ENCODE measurements around the gene GAS7. TPM values are rescaled to one million over a fixed set of nuclear protein-coding genes. Genes with fewer than 3 reads are reported as not detected.
A peak's percentile ranks its signal among the peaks of the same experiment; 100 is the strongest.

The GAS7 gene
- total RNA-seq, 1 donor from 2014 or later: 72.1 TPM

DNA sequence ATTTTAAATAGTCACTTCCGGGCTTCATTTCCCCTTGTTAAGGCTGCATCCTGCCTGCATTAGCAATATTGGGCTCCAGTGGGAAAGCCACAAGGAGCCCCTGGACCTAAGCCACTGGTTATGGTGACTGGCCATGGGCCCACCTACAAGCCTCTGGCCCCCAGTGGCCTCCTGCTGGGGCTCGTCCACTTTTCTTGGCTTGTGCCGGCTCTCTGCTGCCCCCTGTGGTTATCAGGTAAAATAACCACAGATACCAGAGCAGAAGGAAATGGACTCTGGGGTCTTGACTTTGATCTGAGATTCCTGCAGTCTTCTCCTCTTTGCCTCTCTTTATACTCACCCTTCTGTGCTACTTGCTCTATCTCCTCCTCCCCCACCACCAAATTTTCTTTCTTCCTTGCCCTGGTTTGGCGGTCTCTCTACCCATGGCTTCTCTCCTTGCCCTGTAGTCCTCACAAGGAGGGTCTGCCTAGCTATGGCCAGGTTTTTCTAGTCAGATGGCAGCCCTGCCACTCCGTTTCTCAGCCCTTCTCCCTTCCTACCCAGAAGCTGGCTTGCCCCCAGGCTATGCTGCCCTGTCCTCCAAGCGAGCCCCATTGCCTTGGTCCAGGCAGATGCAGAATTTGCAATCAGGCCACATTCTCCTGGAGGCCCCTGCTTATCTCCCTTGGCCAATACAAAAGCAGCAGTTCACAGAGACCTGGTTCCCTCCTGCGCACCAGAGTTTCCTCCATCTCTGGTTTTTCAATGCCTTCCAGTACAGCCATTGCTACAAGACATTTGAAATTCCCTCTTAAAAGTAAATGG lies 210.4 kb downstream of the GAS7 start:
- DNase-seq (peak; percentile 69), ATAC-seq (ENCODE audit: poor library complexity) (peak; percentile 47)
- intact Hi-C loops (cut with DNase I): no loop called here

DNA sequence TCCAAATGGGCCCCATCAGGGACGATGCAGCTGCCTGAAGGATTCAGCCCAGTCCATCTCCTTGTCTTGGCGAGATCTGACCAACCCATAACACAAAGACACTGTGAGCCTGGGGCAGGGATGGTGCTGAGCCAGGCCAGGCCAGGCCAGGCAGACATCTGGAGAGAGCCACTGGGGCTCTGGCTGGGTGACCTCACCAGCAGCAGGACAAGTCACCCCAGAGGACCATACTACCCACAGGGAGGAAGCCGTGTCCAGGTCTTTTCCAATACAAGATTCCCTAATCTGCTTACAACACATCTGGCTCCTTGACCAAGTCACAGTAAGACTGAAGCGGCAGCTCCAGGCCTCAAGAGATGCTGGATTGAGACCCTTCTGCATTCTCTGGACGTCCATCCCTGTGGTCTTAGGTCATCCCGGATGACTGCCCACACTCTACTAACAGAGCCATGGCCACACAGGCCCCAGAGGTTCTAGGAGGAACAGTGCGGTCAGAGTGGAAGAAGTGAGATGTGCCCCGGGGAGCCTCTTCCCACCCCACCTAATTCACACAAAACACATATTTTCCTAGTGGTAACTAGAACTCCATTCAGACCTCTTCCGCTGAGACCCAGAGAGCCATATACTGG lies 211.5 kb downstream of the GAS7 start:
- DNase-seq: no peak
- intact Hi-C loops (cut with DNase I): no loop called here
- peak; percentile 55 for ATAC-seq (ENCODE audit: poor library complexity)

DNA sequence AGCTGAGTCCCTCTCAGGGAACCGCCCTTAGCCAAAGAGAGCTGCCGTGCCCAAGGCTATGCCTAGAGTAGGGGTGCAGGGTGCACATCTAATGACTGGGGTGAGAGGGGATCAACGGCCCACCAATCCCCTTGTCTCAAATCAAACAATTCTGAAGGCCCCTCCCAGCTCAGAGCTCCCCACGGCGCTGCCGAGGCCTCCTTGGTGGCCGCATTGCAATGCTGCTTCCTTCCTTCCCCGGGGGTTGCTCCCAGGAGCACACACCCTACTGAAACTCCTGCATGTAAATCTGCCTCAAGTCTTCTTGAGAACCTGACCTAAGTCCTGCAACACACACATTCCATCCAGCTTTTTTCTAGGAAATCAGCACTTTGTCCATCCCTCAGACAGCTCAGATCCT lies 212.8 kb downstream of the GAS7 start:
- DNase-seq: no peak
- intact Hi-C loops (cut with DNase I): no loop called here

DNA sequence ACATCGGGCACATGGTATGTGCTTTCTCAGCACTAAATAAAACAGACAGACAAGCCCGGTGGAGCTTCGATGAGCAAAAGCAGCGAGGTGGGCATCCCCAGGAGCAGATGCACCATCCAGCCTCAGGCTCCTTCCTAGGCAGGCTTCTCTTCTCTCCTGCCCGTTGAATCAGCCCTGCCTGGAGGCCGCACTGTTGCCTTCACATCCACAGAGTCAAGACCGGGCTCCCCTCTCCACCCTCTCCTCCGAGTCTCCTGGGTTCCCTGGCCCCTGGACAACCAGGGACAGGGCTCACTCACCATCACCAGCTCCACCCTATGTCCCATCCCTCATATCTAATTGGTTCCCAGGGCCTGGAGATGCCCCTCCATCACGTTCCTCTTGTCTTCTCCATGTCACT lies 213.6 kb downstream of the GAS7 start:
- ATAC-seq (ENCODE audit: poor library complexity) (no peak), DNase-seq (no peak)
- intact Hi-C loops (cut with DNase I): no loop called here

More for the DNA sequence above, 212.8 kb downstream of the GAS7 start:
- ATAC-seq (ENCODE audit: poor library complexity): no peak

DNA sequence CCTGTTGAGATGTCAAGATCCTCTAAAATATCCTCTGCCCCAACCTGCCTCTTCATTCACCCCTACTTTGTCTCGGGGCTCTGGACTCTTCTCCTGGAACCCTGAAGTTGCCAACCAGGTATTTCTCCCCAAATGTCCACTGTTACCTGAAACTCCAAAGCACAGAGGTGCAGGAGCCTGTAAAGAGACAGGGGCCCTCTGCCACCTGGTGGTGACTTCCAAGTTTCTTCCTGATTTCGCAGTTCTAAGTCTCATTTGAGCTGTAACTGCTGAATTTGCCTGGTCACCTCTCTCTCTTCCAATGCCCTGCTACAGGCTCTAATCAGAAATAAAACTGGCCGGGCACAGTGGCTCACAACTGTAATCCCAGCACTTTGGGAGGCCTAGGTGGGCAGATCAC lies 216.2 kb downstream of the GAS7 start:
- ATAC-seq (ENCODE audit: poor library complexity): no peak
- DNase-seq: no peak

DNA sequence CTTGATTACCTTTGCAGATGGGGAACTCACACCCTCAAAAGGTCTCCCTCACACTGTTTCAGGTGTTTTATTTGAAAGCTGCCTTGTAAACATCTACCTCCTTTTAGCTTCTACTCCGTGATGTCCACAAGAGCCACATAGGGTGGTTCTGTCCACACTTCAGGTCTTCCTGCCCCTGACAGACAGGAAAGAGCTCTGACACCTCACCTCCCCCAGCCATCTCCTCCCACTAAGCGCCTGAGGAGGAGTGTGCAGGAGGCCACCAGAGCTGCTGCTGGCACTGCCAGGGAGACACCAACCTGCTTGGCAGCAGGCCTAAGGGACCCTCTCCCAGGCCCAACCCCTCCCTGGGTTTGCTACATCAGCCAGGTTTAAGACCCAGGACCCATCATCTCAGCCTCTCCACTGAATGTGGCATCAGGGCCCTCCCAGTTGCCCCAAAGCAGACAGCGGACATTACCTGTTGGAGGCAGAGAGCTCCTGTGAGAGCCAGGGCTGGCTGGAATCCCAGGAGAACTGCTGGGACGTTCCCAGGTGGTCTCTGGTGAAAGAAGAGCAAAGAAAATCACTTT lies 217.0 kb downstream of the GAS7 start:
- intact Hi-C loops (cut with DNase I): no loop called here
- ATAC-seq (ENCODE audit: poor library complexity) (no peak), DNase-seq (no peak)

More for the DNA sequence above, 216.2 kb downstream of the GAS7 start:
- intact Hi-C loops (cut with DNase I): no loop called here

DNA sequence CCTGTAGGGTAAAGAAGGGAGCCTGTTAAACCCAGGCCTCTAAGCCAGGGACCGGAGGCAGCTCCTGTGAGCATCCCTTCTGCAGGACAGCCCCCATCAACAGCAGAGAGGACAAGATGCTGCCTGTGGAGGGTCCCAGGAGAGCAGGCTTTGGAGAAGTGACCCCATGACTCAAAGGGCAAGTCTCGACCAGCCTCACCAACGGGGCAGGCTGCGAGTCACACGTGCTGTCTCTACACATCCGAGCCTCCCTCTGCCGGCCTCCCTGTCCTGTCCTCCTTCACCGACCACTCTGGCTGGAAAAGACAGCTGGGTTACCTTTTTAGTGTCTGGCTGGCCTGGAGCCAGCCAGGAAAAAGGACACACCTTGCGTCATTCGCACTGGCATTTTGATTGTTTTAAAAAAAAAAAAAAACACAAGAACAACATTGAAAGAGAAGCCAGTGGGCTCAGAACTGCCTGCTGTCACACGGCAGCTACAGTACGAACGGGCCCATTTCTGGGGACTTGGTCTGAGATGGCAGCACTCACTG lies 218.9 kb downstream of the GAS7 start:
- ATAC-seq (ENCODE audit: poor library complexity) (no peak), DNase-seq (no peak)
- intact Hi-C loops (cut with DNase I): no loop called here

DNA sequence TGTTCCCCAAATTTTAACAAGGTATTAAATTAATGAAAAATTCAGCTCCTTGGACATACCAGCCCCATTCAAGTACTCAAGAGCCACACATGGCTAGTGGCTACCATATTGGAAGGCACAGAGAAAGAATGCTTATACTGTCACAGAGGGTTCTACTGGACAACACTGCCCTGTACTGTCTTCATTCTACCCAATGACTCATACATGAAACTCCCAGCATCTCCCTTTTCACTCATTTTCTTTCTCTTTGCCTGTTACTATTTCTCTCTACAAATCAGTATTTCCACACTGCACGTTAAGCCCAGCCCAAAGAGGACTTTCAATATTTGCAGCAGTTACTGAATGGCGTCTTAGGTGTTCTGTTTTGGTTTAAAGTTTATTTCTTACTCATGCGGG lies 221.2 kb downstream of the GAS7 start:
- intact Hi-C loops (cut with DNase I): no loop called here
- DNase-seq (no peak), ATAC-seq (ENCODE audit: poor library complexity) (no peak)

DNA sequence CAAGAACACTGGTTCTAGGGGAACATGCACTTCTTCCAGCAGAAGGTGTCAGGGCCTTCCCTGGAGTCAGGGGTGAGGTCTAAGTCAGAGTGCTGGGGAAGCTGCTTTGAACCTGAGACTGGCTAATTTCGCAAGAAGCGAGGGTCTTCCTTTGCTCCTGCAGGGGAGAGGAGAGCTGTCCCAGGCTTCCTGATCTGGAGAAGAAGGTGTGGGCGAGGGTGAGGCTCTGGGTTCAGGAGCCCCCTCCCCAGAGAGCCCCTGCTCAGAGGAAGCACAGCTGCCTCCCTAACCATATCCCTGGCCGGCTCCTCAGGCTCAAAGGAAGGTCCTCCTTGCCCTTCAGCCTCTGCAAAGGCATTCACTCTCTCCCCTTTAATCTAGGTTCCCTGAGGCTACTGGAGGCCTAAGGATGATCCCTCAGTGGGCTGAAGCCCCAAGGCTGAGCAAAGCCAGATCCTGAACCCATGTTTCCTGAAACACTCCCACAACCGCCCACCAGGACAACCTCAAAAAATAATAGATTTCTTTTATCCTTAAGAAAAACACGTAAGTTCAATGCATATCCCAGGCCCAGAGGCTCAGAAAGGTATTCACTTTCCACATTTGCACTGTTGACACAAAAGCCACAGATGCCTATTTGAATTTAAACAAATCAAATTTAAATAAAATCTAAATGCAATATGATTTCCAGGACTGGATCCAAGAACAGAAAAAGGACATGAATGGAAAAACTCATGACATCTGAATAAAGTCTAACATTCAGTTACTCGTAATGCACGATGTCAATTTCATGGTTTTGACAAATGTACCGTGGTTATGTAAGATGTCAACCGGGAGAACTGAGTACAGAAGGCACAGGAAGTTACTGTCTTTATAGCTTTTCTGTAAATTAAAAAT lies 221.9 kb downstream of the GAS7 start:
- DNase-seq (no peak), ATAC-seq (ENCODE audit: poor library complexity) (no peak)
- intact Hi-C loops (cut with DNase I): no loop called here

DNA sequence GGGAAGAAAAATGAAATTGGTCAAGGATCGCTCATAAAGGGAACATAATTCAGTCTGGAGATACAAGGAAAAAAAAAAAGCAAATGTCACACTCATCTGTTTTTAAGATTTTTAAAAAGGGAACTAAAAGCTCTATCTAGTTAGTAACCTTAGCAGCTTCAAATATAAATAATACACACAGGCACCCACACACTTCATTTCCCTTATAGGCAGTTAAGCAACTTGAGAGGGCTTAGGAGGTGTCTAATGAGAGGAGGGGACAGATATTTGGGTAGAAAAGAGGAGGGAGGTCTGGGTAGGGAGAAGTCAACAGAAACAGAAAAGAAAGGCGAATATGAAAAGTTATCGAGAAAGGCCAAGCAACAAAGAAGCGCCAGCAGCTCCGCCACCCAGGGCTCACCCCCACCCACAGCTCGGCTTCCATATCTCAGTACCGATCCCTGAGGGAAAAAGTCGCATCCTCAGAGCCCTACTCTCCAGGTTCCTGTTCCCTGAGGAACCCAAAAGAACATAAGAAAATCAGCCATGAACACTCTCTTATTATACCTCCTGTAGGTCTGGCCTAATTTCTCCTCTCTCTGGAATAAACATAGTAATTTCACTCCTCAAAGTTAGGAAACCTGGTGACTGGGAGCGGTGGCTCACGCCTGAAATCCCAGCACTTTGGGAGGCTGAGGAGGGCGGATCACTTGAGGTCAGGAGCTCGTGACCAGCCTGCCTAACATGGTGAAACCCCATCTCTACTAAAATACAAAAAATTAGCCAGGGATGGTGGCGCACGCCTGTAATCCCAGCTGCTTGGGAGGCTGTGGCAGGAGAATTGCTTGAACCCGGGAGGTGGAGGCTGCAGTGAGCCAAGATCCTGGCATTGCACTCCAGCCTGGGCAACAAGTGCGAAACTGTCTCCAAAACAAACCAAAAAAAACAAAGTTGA lies 223.7 kb downstream of the GAS7 start:
- peak; percentile 15 for ATAC-seq (ENCODE audit: poor library complexity)
- intact Hi-C loops (cut with DNase I): no loop called here
- DNase-seq: no peak

DNA sequence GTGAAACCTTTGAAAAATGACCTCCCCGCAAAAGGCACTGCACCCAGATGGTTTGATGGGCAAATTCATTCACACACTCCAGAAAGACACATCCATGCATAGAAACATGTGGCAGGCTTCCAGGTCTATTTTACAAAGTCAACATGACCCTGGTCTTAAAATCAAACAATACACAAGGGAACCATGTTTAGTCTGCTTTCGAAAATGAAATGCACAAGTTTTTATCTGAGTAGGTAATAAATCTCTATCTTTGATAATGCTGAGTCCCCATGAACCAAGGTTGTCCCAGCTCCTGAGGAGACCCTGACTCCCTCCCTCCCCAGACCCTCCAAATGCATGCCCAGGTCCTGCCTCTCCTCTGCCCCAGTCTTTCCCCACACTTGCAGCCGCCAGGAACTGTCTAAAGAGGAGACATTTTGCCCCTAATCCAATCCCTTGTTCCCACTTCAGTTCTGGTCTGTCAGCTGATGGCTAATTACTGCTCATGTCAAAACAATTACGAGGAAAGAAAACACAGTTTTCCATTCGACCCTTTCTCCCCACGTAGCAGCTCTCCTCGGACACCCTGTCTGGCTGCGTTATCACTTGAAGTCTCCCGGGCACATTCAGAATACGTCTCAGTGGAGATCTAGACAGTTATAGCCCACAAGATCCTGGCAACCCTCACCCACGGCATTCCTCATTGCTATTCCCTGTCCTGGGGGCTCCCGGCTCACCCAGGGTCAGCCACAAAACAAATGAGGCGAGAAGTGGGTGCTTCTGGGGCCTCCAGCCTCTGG lies 224.5 kb downstream of the GAS7 start:
- DNase-seq (no peak), ATAC-seq (ENCODE audit: poor library complexity) (no peak)
- intact Hi-C loops (cut with DNase I): no loop called here

DNA sequence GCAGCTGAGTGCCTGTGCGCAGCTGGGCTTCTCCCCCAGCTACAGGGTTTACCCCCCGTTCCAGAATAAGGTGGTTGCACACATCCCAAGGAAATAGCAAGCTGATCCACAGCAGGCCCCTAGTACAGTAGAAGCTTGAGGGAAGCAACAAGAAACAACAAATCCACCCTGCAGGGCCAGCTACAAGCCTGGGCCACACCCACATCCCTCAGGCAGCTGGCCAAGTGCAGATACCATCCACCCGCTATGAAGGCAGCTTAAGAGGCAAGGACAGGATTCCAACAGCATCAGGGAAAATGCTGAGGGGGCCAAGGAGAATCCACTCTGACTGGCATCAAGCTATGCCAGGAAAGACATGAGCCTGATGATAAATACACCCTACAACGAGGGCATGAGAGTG lies 226.4 kb downstream of the GAS7 start:
- DNase-seq (peak; percentile 89), ATAC-seq (ENCODE audit: poor library complexity) (peak; percentile 71)
- intact Hi-C loops (cut with DNase I): no loop called here

DNA sequence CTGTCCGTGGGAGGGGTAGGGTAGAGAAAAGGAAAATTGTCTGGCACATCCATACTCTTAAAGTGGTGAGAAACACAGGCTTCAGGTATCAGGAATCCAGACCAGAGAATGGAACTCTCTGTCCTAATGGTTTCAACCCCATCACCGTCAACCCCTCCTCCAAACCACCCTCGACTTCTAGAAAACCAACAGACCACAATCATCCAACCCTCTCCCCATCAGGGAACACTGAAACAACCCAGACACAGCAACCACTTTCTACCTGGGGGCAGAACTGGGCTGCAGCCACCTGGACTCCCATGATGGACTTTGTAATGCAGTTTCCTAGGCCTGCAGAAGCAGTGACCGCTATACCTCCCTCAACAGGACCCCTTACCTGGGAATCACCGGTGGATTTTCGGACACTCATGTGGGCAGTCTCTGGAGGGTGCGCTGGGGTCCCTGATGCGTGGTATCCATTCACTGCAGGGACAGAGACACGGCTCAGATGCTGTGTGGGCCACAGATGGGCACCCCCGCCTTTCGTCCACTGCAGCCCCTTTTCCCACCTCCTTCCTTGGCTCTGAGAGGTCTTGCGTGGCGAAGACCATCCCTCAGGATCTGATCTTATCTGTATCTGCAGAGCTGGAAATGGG lies 229.0 kb downstream of the GAS7 start:
- intact Hi-C loops (cut with DNase I): no loop called here
- no peak for DNase-seq
- ATAC-seq (ENCODE audit: poor library complexity): no peak

DNA sequence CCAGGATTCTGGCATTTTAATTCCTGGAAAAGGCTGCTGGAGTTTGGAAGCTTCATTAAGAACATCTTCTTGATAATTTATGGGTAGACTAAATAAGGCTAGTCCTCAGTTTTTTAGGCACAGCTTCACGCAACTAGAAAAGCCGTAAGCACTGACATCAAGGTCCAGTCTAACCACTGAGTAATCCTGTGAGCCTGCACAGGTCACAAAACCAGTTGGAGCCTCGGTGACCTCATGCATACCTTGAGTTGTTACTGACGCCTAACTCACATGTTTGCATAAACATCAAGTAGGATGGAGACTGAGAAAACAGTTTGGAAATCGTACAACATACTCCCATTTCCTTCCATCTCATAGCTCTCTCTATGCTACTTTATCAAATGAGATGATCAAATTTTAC lies 229.5 kb downstream of the GAS7 start:
- intact Hi-C loops (cut with DNase I): no loop called here
- no peak for DNase-seq
- ATAC-seq (ENCODE audit: poor library complexity): no peak

DNA sequence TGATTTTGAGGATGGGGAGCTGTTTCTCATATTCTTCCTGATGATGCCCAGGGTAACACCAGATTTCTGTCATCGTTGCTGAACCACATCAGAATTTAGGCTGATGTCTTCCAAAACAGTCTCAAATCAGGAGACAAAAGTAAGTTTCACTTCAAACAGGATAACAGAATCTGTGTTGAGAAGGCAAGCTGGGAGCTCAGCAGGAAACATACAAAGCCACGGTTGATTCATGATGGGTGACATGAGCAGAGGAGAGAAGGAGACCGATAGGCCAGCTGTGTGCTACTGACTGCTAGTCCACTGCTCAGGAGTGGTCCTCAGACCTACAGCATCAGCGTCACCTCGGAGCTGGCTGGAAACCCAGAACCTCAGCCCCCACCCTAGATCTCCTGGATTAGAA lies 230.4 kb downstream of the GAS7 start:
- intact Hi-C loops (cut with DNase I): no loop called here
- ATAC-seq (ENCODE audit: poor library complexity) (no peak), DNase-seq (no peak)

DNA sequence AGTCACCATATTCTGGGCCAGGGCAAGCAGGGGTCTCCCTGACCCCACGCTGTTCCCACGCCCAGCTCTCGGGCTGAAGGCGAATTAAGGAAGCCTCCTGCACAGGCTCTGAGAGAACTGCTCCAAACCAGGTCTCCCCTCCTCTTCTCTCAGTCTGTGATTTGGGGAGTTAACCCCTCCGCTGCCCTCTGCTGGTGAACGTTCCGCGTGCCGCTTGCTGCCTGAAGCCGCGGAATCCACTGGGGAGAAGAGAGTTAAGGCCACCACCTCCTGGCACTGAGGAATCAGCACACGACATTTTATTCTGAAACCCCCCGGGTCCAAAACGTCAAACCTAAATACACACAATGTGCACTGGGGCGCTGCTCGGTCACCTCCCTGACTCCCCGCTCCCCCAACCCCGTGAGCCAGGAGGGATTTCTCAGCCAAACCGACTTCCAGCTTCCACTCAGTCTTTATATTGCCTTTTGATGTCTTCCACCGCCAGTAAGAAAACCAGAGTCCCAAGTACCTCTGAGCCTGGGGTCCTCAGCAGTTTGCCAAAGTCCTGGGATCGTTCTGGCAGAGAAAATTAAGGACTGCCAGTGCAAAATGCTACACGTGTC lies 238.9 kb downstream of the GAS7 start:
- intact Hi-C loops (cut with DNase I): no loop called here
- ATAC-seq (ENCODE audit: poor library complexity) (peak; percentile 32), DNase-seq (peak; percentile 62)
